ENCODE data around the gene YARS1. TPM values are rescaled to one million over a fixed set of nuclear protein-coding genes. Genes with fewer than 3 reads are reported as not detected.

Gene YARS1
- total and polyA plus RNA-seq, 2 of the 13 experiments (the other 11 are each of a cell fraction or from before 2014, with no cell fraction given): 50.1 to 113 TPM

- WGBS (ENCODE audit: low lambda C conversion rate): under 1% methylated on average over 7 of the region's 15 CpGs
- H3K36me3 ChIP-seq (replicated peaks in 1 of 2; ENCODE audit: control insufficient read depth in 1 of 2, insufficient read depth in 2 of 2, low read length in 2 of 2): peaks cover 0 to 12% of the 10 kb centered on the region in 2 experiments; a peak in 2 of 5 replicates
- H3K9me3 ChIP-seq (ENCODE audit: low read length): no peaks in the 10 kb centered on the region
- peaks cover 23% of the 10 kb centered on the region for H4K20me1 ChIP-seq (ENCODE audit: insufficient read depth, low read length)
- H3K4me3 ChIP-seq (replicated peaks in 1 of 3; ENCODE audit: insufficient read depth in 1 of 3, low read depth in 2 of 3, low read length in 3 of 3): peak overlapping the region; percentile 79 to 100 (median 97)
- in situ Hi-C loops (cut with HindIII; ENCODE audit: extremely low pct_ligation_motif_present, low pct_unique_long_range_greater_than_20kb): no loop called here
- TSS peak; percentile 82 for BruUV-seq (replicated peaks)
- DNase-seq (ENCODE audit: low spot score) (peak; percentile 10), ATAC-seq (peak; percentile 36), FAIRE-seq (no peak)
- H3K27me3 ChIP-seq (ENCODE audit: control insufficient read depth in 1 of 2, insufficient read depth in 2 of 2, low read length in 2 of 2): peaks cover 0 to 5% of the 10 kb centered on the region in 2 experiments; a peak in 1 of 5 replicates
- H3K4me1 ChIP-seq (ENCODE audit: insufficient read depth, low read length): peaks cover 51% of the 10 kb centered on the region
- peak overlapping the region; percentile 92 for H3K27ac ChIP-seq (ENCODE audit: extremely low read length, insufficient read depth, low read length)
- POLR2A ChIA-PET: interaction anchor here (1.1 to 1.6 kb wide), 5 partner anchors 16 to 311 kb away, joined by 3 to 4 read pairs (median 4); partner anchors contain the start of gene RBBP4
- peak overlapping the region; percentile 99 for H3K9ac ChIP-seq (ENCODE audit: insufficient read depth, low read depth, low read length)
- H3K4me2 ChIP-seq (ENCODE audit: low read depth, low read length): peak overlapping the region; percentile 88
- H3K79me2 ChIP-seq (ENCODE audit: insufficient read depth, low read length): peaks cover 78% of the 10 kb centered on the region
- CTCF ChIA-PET (ENCODE audit: low intra/inter-chr PET ratio, low total read pairs): no interaction called here
- intact Hi-C loops (cut with micrococcal nuclease; ENCODE audit: unreplicated experiment): loop anchor here (5.0 kb wide), 1 partner anchor 56 kb away; the partner anchor contains the start of gene FNDC5
- no peak overlapping the region for H2AFZ ChIP-seq (ENCODE audit: low read length)
- TF ChIP-seq ZNF558 (CRISPR knock-in tag; IDR thresholded peaks at IDR 0.05; ENCODE audit: borderline replicate concordance) (0 out of 2 replicates have a peak, but pooled peaks have one; percentile 46), ZNF296 (CRISPR knock-in tag; conservative IDR thresholded peaks at IDR 0.05) (peak; percentile 61; the same call in 1 of the 2 replicates), ELF3 (CRISPR knock-in tag; IDR thresholded peaks at IDR 0.05) (0 out of 2 replicates have a peak, but pooled peaks have one; percentile 19), ZNF710 (CRISPR knock-in tag; IDR thresholded peaks at IDR 0.05; ENCODE audit: borderline replicate concordance) (0 out of 2 replicates have a peak, but pooled peaks have one; percentile 7), ZNF280D (CRISPR knock-in tag; IDR thresholded peaks at IDR 0.05) (0 out of 2 replicates have a peak, but pooled peaks have one; percentile 11), ZNF737 (CRISPR knock-in tag; IDR thresholded peaks at IDR 0.05; ENCODE audit: borderline replicate concordance) (0 out of 2 replicates have a peak, but pooled peaks have one; percentile 60), ZNF329 (CRISPR knock-in tag; IDR thresholded peaks at IDR 0.05; ENCODE audit: low read depth) (0 out of 2 replicates have a peak, but pooled peaks have one; percentile 4), POLR2AphosphoS5 (IDR thresholded peaks at IDR 0.05; ENCODE audit: low read depth, low read length) (no peak), ZNF878 (CRISPR knock-in tag; IDR thresholded peaks at IDR 0.05) (0 out of 2 replicates have a peak, but pooled peaks have one; percentile 27), ZNF781 (CRISPR knock-in tag; IDR thresholded peaks at IDR 0.05; ENCODE audit: borderline replicate concordance, not compliant biosample characterization) (peak; percentile 4), TIGD3 (CRISPR knock-in tag; IDR thresholded peaks at IDR 0.05; ENCODE audit: borderline replicate concordance) (0 out of 2 replicates have a peak, but pooled peaks have one; percentile 4), TAF15 (IDR thresholded peaks at IDR 0.05; ENCODE audit: low read depth, low read length, poor library complexity, severe bottlenecking) (no peak), DPF2 (CRISPR knock-in tag; IDR thresholded peaks at IDR 0.05; ENCODE audit: borderline replicate concordance, low read depth) (no peak)
- TF ChIP-seq, protein P1, sequence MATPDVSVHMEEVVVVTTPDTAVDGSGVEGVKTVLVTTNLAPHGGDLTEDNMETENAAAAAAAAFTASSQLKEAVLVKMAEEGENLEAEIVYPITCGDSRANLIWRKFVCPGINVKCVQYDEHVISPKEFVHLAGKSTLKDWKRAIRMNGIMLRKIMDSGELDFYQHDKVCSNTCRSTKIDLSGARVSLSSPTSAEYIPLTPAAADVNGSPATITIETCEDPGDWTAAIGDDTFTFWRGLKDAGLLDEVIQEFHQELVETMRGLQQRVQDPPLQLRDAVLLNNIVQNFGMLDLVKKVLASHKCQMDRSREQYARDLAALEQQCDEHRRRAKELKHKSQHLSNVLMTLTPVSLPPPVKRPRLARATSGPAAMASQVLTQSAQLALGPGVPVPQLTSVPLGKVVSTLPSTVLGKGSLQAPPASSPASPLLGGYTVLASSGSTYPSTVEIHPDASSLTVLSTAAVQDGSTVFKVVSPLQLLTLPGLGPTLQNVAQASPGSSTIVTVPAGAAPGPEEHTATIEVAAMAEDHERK (CRISPR knock-in tag; IDR thresholded peaks at IDR 0.05; ENCODE audit: low read depth): no peak
Observed at GRCh38 chr1:32816676-32817158, 441 bp downstream of the YARS1 start.

Data from HepG2 (cell line).